Activated gamma-delta T cell treated with anti-CD3 and anti-CD28 coated beads, Interleukin-2, amount 50 U/mL, for 16 hours (primary cell): Measurements from ENCODE around the gene GNAI1.
"Not testable (repeated sequence)": the region's sequence is repeated elsewhere in the genome, so short reads cannot be mapped to it uniquely, and the experiment has no call there.

Experiments
- DNase-seq: peaks from one replicate; pipeline ENCODE4 v3.0.0-alpha.2; 2020; ENCODE audit warnings: low read depth

Gene GNAI1

GRCh38 chr7:80133361-80134114 lies 1.1 kb upstream of the GNAI1 start:
- DNase-seq = no peak

DNA sequence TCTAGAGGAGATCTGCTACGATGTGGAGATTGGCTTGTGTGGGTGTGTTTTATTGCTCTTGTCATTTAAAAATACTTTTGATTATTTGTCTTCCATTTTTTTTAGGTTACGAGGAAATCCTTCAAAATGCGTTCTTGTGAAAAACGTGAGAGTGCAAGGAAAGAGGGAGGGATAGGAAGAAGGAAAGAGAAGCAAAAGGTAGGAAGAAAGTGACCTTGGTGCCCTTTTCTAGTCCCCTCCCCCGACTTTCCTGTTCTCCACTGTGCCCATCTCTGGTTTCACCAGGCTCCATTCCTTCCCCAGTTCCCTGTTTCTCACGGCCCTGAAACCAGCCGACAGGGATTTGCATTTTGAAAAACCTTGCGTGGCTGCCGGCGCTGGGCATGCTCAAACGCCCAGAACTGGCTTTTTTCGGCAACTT lies 506 bp upstream of the GNAI1 start:
- DNase-seq = no peak

- no peak for DNase-seq
Measured at GRCh38 chr7:80135309-80136104, 876 bp downstream of the GNAI1 start.

GRCh38 chr7:80136261-80137055 lies 1.8 kb downstream of the GNAI1 start:
- no peak for DNase-seq

- DNase-seq = no peak
Measured at GRCh38 chr7:80137410-80137809, 2.8 kb downstream of the GNAI1 start.

DNA sequence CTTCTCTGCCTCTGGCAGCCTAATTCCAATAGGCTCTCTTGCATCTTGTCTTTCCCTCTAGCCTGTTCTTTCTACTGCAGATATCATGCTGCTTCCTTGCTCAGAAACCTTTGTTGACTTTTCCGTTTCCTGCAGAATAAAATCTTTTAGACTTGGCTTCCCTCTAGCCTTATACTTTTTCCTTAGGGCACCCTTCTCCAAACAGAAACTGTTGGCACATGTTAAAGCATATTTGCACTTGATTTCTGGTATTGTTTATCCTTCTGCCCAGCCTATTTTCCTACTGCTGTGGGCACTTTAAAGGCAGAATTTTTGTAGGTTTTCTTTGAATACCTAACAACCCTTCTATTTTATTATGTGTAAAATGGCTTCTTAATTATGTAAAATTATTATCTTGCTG lies 4.6 kb downstream of the GNAI1 start:
- DNase-seq = no peak

GRCh38 chr7:80140388-80140787 lies 5.8 kb downstream of the GNAI1 start:
- no peak for DNase-seq

DNA sequence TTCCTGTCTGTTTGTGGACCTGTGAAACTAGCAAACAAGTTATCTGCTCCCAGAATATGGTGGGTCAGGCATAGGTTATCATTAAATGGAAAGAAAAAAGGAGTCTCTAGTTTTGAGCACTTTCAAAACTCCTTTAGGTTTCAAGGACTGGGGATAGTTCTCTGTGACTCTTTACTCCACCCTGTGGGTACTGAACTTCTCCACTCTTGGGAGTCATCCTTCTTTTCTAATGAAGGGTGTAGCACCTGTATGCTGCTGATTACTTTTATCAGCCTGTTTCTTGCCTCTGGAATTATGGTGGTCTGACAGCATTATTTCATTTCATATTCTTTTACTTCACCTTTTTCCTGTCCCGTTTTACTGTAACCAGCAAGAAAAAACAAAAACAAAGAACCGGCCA lies 6.7 kb downstream of the GNAI1 start:
- no peak for DNase-seq

GRCh38 chr7:80142853-80143580 lies 8.4 kb downstream of the GNAI1 start:
- DNase-seq = no peak

GRCh38 chr7:80145780-80146422 lies 11.3 kb downstream of the GNAI1 start:
- DNase-seq = no peak

DNA sequence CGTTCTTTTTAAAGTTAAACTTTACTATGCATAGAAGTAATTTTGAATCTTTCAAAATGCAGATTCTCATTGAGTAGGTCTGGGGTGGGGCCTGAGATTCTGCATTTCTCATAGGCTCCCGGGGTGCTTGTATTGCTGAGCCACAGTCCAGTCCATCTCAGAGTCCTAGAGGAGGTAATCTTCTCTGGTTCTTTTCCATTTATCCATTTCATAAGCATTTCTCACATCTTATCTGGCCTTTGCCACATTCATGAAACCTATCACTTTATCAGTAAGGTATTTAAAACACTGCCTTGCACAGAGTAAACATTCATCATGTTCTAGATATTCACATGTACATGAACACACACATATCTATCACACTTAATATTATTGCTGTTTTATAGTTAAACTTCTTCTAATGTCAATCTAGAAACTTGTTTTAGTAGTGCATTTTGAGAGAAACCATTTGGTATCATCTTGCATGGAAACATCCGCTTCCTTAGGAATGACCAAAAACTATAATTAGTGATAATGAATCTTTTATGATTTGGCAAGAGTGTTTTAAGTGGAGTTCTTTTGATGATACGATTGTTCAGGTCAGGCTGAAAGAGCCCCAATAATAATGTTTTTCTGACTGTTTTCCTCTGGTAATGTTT lies 12.0 kb downstream of the GNAI1 start:
- DNase-seq = no peak

DNA sequence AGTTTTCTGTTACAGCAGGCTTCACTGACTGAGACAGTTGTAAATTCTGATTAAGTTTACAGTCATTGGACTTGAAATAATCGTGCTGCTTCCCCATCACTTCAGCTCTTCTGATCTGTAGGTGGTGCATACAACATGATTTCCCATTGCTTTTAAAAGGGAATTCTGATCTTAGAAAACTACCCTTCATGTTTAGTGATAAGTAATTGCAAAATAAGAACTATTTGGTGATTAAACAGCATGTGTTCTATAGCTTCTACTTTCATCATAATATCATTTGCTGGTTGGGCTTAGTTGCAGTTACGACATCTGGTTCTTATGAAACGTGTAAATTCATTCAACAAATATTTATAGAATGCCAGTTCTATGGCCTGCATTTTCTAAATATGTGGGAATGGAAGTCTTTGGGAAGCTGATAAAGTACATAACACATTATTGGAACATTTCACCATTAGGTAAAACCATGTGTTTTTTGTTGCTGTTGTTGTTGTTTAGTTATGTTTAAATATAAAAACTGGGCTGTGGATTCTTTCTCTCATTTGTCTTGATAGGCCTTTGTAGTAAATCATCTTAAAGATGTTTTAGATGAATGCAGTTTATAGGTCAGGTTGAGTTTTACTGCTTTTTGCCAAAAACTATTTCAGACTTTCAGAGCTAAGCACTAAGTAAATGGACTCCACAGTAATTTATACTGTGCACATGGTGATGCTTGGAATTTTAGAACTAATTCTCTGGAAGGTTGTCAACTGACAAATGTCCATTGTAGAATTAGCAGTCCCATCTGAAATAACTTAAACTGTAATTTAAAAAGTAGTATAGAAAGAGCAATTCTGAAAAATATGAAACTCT lies 13.1 kb downstream of the GNAI1 start:
- no peak for DNase-seq

GRCh38 chr7:80150611-80151273 lies 16.1 kb downstream of the GNAI1 start:
- no peak for DNase-seq

- DNase-seq = no peak
Measured at GRCh38 chr7:80151274-80151665, 16.6 kb downstream of the GNAI1 start.

DNA sequence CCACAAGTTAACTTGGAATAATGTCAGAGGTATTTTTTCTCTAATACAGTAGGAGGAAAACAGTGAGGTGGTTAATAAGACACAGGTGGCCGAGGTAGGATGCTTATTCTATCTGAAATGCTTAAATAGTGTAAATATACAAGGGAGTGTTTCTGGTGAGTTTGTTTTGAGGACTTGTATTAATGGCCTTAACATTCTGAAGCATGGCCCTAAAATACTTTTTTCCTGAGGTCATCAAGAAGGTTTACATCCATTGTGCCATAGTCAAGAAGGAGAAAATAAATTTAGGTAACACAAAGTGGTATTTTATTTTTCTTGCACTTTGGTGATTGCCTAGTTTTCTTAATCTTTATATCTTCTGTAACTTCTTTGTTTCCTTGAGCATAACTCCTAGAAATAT lies 18.8 kb downstream of the GNAI1 start:
- no peak for DNase-seq

DNA sequence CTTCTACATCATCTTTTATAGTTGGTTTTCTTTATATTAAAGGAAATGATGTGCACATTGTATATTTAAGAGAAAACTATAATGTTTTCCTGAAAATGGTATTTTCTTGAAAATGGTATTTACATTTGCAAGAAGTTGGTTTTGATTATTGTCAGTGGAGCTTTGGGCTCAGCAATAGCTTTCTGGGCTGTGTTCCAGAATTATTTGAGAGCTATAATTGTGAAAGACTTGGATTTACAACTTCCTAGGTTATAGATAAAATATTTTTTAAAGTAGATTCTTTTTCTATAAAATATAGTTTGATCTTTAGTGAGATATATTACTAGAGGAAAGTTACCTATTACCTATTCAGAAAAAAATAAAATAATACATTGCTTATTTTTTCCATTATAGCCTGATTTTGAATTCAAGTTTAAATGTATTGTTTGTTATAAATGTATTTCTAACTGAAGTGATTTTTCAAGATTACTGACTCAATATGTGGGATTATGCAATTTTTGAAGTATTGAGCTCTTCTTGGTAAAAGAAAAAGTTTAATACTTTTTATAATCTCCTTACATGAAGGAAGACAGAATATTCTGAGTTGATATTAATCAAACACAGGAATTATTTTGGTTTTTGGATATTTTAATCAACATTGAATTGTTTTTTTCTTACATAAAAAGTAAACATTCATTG lies 20.2 kb downstream of the GNAI1 start:
- no peak for DNase-seq

DNA sequence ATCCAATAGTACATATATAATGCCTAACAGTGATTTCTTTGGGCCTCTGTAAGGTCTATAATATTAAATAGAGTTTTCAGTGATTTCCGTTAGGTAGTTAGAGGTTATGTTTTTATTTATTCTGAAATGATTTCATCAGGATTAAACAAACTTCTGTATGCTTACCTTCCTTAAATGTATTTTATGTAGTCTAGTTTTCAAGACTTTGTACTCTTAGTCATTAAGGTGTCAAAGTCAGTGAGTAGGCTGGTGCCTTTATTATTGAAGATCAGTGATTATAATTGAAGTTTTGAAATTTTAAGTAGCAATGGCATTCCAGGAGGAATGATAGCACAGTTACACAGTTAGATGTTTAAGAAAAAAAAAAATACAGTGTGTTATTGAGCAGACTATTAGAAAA lies 20.7 kb downstream of the GNAI1 start:
- DNase-seq = no peak

- DNase-seq = not testable (repeated sequence)
Measured at GRCh38 chr7:80157770-80158169, 23.1 kb downstream of the GNAI1 start.

DNA sequence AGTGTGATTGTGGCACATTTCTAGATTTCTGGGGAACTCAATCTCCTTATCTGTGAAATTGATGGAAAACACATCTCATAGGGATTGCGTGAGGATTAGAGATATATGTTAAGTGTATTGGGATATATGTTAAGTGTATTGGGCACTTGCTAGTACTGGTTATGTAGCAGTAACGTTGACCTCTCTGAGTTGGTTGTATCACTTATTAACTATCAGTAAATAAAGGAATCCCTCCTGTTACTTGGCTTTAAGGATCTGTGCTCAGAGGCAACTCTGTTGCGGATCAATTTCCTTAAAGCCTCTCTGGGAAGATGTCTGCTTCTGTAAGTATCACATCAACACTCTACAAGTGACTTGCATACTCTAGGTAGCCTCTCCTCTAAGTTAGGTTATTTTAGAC lies 25.2 kb downstream of the GNAI1 start:
- DNase-seq = no peak
